Left colon (tissue), 2 donors: ENCODE measurements around the gene PBXIP1. TPM values are rescaled to one million over a fixed set of nuclear protein-coding genes. Genes with fewer than 3 reads are reported as not detected.
A peak's percentile ranks its signal among the peaks of the same experiment; 100 is the strongest.

Source experiments
- ATAC-seq: fragments of 200-7000 bp; cut with Tn5 transposase; one replicate; pipeline ENCODE4 v1.9.1; 2020; ENCODE audit warnings: mild to moderate bottlenecking, moderate library complexity
- DNase-seq, 2 donors: peaks; one replicate each; pipeline ENCODE4 v3.0.0-alpha.2; 2020
- intact Hi-C, 2 donors: fragments of 100-400 bp; cut with DNase I in 1 of 2; cut with micrococcal nuclease in 1 of 2; formaldehyde crosslinking; loops; one replicate each; pipeline versions ENCODE4 v1.11.2 to v1.14.0; 2022; cut with DNase I, micrococcal nuclease
- total RNA-seq, 2 donors: library from RNA; stranded (reverse); fragmentation: NEBNext Ultra II Directional; extraction: Animal tissue kit (Norgen Biotek cat#: 25700); gene quantifications; one replicate each; pipeline ENCODE4 v1.2.1, GENCODE V29; 2021
- donor health status: DM: no; HTN: no; CAD: no.
- donor health status: DM: yes; HTN: yes; CAD: no.

The PBXIP1 gene
- total RNA-seq, 2 donors from 2014 or later = 33.4 to 61.2 TPM

DNA sequence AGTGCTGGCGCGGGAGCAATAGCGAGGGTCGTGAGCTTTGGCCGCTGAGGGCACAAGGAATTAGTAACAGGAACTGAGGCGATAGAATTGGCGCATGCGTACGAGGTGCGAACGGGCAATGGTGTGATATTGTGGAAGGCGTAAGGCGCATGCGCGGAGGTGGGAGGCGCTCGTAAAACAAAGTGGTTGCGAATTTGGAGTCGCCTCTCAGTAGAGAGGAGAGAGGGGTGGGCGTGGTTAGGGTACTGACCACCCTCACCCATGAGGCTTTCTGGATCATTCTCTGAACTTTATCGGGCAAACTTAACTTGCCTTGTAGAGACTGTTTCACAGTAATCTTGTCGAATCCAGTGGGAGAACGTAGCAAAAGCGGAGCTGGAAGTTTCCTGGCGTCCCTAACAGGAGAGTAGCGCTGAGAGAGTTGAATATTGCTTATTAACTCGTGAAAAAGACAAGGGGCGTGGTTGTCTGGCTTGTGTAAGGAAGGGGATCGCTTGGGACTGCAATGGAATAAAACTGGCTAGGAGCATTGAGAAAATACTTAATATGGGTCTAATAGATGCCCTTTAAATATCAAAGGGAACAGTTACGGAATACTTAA, 19.0 kb upstream of the PBXIP1 start:
- ATAC-seq (peak; percentile 48), DNase-seq (peak; percentile 94 to 95)
- intact Hi-C loops = no loop called here

DNA sequence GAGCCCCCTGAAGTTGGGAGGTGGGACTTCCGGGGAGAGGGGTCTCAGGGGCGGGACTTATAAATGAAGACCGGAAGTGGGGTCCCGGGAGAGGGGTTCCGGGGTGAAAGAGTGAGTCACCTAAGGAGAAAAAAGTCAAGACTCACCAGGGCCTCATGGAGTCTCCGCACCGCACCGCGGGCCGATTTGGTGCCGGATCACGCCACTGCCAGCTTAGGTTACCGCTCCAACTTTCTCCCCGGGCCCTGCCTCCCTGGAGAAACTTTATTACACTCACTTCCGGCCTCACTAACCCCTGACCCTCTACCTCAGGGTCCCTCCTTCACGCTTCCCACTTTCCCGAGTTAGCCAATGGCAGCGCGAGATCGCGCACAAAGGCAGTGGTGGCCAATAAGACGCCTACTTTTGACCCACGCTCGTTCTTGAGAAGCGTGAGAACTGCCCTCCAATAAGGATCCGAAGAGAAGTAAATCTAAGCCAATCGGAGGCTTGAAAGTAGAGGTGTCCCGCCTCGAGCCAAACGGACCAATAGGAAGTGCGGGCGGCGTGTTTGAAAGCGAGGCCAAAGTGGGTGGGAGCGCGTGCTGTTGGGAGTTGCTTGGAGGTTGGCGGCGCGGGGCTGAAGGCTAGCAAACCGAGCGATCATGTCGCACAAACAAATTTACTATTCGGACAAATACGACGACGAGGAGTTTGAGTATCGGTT, 18.4 kb upstream of the PBXIP1 start, which contains the start of gene CKS1B:
CKS1B (plus strand) TSS at position 580 of the 706 bp plus-strand sequence; CDS start at position 645, 65 bp downstream.
- DNase-seq = peak; percentile 97 to 99
- ATAC-seq = peak; percentile 78
- intact Hi-C loops = no loop called here

DNA sequence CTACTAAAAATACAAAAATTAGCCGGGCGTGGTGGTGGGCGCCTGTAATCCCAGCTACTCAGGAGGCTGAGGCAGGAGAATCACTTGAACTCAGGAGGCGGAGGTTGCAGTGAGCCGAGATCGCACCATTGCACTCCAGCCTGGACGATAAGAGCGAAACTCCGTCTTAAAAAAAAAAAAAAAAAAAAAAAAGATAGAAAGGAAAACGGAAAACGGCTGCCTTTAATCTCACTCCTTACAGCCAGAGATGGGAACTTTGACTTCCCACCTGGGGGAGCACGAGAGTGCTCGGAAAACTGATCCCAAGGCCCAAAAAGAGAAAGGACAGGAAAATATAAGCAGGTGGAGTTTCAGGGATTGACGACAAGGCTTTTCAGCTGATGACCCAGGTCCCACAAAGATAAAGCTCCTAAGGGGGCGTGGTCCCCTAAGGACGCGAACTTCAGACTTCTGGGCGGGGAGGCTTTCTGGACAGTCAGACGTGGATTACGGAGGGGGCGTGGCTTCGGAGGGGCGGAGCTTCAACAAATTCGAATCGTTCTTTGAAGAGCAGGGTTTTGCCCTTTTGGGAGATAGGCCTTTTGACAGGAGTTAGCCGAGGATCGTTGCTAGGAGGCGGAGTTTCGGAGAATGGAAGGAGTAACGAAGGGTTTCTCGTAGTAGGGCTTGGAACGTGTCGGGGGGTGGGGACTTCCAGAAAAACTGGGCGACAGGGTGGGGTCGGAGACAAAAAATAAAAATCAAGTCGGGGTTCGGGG, 17.6 kb upstream of the PBXIP1 start:
- intact Hi-C loops = no loop called here
- peak; percentile 99 for DNase-seq
- peak; percentile 69 for ATAC-seq

DNA sequence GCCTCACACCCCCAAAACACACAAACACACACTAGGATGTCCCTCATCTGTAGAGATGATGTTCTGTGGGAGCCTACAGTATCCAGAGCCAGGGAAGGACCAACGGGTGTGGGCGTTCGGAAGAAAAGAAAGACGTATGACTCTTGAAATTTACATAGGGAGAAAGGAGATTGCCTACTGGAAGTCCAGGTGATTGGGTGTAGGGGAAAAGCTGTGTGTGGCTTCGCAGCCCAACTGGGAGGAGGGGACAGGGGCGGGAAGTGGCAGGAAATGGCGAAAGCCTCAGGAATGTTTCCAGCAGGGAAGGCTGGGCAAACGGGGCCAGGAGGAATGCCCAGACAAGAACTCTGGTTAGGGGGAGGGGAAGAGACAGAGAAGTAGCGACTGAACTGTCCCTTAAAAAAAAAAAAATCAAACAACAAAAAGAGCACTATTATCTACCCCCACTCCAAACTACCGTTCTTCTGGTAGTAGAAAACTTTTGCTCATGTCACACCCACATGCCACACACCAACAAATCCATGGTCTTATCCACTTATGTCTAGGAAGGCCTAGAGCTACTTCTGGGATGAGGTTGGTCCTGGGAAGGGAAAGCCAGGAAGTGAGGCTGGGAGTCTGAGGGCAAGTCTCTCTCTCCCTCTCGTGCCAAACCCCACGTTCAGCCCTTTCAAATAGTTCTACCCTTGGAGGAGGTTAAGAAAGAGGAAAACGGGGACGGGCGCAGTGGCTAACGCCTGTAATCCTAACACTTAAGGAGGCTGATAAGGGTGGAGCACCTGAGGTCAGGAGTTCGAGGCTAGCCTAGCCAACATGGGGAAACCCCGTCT, 16.8 kb upstream of the PBXIP1 start:
- DNase-seq = peak; percentile 49 to 81
- intact Hi-C loops = no loop called here
- peak; percentile 2 for ATAC-seq

DNA sequence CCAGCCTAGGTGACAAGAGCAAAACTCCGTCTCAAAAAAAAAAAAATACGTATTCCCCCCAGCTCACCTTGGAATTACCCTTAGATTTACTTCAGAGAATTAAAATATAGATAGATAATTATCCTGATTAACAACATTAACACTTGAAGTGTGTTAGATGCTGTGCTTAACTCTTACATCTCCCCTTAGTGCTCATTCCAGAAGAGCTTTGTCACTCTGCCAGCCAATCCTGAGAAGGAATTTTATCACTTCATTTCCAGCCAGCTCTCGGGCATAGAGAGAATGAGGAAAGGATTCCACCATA, 16.3 kb upstream of the PBXIP1 start:
- DNase-seq (no peak), ATAC-seq (no peak)
- intact Hi-C loops = no loop called here

DNA sequence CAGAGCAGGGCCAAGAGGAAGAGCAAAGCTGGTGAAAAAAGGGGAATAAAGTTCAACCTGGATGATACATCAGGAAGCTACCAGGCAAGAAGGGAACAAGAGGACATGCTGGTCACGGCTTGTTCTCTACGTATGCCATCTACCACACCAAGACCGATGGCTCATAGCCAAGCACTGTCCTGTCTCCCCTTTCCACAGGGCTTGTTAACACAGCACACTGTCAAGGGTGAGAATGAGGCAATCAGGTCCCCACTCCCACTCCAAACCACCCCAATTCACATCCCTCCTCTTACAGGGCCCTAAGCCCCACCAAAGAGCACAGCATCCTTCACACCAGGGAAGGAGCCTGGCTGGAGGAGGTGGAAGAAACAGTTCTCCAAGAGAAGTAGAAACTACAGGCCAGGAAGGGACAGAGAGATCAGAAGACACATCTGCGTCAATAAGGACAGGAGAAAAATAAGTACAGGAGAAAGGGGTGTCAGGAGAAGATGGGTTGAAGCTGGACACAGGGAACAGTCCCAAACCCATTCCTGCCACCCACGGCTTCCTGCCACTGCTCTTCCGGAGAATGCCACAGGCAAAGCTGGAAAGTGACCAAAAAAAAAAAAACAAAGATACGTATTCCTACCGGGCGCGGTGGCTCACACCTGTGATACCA, 15.6 kb upstream of the PBXIP1 start:
- ATAC-seq = no peak

DNA sequence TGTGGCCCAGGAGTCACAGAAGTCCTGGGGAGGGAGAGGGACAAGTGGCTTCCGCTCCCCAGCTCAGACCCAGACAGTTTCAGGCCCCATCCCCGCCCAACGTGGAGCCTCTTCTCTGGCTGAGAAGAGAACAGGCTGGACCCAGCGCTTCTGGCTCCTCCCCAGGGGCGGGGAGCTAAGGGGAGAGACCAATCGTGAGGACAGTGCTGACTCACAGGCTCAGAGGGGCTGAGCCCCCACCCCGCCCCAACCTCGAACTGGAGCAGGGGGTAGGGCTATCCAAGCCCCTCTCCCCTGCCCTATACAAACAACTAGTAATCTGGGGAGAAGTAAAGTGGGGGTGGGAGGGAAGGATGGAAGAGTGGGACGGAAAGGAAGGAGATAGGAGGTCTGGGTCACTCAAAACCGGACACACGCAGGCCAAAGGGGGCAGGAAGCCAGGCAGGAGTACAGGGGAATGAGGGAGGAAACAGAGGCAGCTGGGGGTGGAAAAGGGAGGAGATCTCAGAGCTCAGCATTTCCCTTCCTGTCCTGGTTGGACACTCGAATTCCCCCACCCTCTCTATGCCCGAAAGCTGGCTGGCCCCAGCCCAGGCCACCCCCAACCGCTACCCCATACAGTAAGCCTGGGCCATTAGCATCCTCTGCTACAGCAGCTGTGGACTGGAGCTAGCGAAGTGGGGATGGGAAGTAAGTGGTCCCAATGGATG, 14.9 kb upstream of the PBXIP1 start, which contains the start of gene SHC1:
SHC1 (minus strand) TSS at position 117 of the 710 bp plus-strand sequence. CDS start 221 bp downstream, outside the sequence.
- ATAC-seq = no peak
- intact Hi-C loops = no loop called here
- peak; percentile 77 to 92 for DNase-seq

More for the DNA sequence above, 15.6 kb upstream of the PBXIP1 start:
- intact Hi-C loops = no loop called here
- peak in 1 of 2 donors; percentile 69 for DNase-seq

DNA sequence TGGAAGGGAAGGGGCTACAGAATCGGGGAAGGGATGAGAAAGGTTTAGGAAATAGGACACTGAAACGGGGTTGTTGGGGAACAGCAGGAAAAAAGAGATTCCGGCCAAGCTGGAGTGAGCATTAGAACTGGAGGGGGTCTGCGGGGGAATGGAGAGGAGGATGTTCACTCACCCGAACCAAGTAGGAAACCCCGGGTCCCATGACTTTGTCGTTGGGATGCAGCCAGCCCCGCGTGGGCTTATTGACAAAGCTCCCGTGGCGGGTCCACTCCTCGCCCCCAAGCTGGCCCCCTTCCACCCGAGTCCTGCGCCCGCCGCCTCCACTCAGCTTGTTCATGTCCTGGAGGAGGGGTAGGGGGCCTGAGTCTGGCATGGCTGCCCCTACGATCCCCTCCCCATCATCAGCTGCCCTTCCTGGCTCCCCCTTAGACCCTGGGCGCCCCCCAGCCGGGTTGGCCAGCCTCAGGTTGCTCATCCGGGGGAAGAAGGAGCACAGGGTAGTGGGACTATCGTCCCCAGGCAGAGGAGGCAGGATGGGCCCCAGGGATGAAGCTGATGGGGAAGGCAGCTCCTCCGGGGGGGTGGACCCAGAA, 14.1 kb upstream of the PBXIP1 start:
- ATAC-seq (no peak), DNase-seq (no peak)
- intact Hi-C loops = loop anchor here in 1 of 2 donors (10.0 kb wide), 1 partner anchor 45 kb away; no protein-coding TSS in a partner anchor

DNA sequence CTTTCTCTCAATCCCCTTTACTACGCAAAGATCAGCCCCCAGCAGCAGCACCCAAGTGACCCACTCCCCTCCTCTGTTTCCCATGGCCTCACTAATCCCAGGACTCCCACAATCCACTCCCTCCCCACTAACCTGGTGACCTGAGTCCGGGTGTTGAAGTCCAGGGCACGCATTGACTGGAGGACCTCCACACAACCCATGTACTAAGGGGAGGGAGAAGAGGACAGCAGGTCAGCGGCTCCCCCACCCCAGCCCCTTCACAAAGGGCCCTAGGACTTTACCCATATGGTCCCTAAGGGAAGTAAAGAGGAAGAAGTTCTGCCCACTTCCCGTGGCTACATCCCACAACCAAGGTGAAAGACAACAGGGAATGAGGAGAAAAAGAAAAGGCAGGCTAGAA, 13.3 kb upstream of the PBXIP1 start:
- DNase-seq (no peak), ATAC-seq (no peak)
- intact Hi-C loops = loop anchor here in 1 of 2 donors (10.0 kb wide), 1 partner anchor 46 kb away; no protein-coding TSS in a partner anchor

DNA sequence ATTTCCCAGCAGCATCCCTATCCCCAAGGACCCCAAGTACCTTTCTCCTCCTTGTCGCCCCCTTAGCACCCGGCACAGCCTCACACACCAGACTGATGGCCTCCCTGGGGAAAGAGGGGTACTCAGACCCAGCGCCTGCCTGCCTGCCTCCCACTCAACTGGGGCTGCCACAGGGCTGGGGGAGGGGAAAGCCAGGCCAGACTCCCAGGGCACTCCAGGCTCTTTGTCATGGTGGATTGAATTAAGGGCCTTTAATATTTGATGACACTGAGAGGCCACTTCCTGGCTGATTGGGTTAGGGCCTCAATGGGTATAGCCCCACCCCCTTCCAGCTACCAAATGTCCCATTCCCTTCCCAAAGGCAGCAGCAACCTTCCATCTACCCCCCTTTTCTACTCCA, 12.8 kb upstream of the PBXIP1 start:
- ATAC-seq (no peak), DNase-seq (no peak)
- intact Hi-C loops = loop anchor here in 1 of 2 donors (10.0 kb wide), 1 partner anchor 46 kb away; no protein-coding TSS in a partner anchor

DNA sequence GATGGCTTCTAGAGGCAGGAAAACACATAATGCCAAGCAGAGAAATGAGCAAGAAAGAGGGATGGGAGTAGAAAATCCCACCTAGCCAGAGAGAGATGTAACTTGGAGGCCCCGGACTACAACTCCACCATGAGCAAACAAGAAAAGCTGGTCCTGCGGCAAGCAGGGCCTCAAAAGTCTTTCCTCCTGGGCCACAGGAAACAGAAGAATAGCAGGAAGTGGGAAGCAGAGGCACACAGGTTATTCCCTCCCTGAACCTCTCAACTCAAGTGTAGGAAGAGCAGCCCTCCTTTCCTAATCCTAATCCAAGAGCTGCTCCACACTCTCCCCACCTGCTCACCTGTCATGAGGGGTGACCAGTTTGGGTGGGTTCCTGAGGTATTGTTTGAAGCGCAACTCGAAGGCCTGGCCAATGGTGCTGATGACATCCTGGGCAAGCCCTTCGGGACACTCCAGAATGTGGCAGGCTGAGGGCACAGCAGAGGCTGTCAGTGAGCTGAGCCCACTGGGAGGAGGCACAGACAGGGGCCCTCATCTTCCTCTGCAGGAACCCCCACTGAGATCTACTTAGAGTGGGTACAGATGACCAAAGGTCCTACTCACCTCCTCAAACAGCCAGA, 11.5 kb upstream of the PBXIP1 start:
- intact Hi-C loops = loop anchor here in 1 of 2 donors (10.0 kb wide), 1 partner anchor 47 kb away; no protein-coding TSS in a partner anchor
- no peak for DNase-seq
- ATAC-seq = no peak

DNA sequence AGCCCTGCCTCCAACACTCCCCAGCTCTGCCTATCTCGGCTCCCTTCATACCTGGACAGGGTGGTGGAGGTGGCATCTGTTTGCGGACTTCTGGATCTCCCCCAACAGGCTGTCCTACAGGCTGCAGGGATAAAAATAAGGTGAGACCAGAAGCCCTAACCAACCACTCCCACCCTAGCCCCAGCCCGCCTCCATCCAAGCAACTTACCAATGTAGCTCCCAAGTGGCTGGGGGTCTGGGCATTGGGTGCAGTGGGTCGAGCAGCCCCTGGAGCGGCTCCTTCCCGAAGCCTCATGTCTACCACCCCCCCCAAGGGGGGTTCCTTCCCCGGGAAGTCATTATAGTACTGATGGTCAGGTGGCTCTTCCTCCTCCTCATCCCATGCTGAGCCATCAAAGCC, 10.2 kb upstream of the PBXIP1 start:
- DNase-seq (no peak), ATAC-seq (no peak)
- intact Hi-C loops = loop anchor here in 1 of 2 donors (10.0 kb wide), 1 partner anchor 49 kb away; no protein-coding TSS in a partner anchor

DNA sequence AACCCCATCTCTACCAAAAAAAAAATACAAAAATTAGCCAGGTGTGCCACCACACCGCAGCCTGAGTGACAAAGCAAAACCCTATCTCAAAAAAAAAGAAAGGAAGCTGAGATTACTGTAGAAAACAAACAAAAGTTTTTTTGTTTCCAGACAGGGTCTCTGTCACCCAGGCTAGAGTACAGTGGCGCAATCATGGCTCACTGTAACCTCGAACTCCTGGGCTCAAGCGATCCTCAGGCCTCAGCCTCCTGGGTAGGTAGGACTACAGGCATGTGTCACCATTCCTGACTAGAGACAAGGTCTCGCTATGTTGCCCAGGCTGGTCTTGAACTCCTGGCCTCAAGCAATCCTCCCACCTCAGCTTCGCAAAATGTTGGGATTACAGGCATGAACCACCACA, 8.5 kb upstream of the PBXIP1 start:
- no peak for DNase-seq
- ATAC-seq = no peak
- intact Hi-C loops = loop anchor here in 1 of 2 donors (10.0 kb wide), 1 partner anchor 50 kb away; no protein-coding TSS in a partner anchor

DNA sequence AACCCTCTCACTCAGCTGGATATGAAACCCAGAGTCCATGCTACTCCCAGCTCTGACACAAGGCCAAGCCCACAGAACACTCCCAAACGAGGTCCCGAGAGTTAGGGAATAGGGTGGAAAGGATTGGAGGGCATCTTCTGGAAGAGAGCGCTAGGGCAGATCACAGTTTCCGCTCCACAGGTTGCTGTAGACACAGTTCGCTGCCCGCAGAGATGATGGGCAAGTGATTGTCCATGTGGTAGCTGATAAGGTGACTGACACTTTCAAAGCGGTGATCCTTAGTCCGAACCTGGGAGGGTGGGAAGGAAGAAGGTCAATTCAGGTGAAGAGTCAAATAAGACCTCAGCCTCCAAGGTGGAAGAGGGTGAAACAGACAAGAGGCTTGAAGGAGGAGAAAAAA, 7.7 kb upstream of the PBXIP1 start:
- no peak for DNase-seq
- ATAC-seq = no peak
- intact Hi-C loops = loop anchor here in 1 of 2 donors (10.0 kb wide), 1 partner anchor 51 kb away; no protein-coding TSS in a partner anchor

DNA sequence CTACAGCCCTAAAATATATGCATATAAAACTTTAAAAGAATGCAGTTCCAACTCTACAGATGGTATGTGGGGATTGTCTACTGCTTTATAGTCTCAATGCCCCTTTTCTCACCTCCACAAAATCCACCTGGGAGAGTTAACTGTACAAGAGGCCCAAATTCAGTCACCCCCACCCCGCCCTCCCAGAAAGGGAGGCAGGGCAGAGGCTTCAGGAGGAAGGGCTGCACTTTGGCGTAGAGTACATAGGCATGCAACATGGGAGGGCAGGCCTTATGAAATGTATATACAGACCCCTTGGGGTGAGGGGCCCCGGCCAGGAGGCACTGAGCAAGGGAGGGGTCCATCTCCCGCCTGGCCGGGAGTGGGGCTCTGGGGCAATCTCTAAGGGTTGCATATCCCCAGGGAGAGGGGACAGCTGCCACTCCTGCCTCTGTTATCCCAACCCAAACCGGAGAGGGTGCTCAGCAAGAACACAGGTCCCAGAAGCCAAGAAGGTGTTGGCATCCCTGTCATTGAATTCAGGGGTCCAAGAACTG, 7.0 kb upstream of the PBXIP1 start:
- intact Hi-C loops = loop anchor here in 1 of 2 donors (10.0 kb wide), 1 partner anchor 52 kb away; no protein-coding TSS in a partner anchor
- DNase-seq = no peak
- no peak for ATAC-seq

DNA sequence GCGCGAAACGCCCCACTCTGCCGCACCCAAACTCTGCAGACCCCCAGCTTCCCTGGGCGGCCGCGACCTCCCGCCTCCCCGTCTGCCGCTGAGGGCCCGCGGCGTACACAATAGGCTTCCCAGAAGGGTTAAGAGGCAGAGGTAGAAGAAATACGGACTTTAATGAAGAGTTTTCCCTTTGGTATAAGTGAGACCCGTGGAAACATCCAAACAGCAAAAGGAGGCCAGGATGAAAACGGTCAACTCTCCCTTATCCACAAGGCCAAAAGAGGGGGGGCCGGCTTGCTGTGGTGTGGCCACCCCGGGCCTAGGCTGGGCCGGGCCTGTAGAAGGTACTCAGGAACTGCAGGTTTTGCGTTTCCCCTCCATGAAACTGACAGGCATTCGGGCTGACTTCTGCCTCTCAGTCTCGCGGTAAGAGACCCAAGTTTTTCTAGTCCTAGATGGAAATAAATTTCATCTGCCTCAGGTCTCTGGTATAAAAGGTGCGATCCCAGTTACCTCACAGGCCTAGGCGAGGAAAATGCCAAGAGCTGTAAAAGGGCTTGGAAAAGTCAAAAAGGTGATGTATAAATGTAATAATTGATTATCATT, 6.4 kb upstream of the PBXIP1 start:
- ATAC-seq (peak; percentile 16), DNase-seq (peak in 1 of 2 donors; percentile 59)
- intact Hi-C loops = loop anchor here in 1 of 2 donors (10.0 kb wide), 1 partner anchor 53 kb away; no protein-coding TSS in a partner anchor
